ENCODE data around the gene MYL12A.

The MYL12A gene

DNA sequence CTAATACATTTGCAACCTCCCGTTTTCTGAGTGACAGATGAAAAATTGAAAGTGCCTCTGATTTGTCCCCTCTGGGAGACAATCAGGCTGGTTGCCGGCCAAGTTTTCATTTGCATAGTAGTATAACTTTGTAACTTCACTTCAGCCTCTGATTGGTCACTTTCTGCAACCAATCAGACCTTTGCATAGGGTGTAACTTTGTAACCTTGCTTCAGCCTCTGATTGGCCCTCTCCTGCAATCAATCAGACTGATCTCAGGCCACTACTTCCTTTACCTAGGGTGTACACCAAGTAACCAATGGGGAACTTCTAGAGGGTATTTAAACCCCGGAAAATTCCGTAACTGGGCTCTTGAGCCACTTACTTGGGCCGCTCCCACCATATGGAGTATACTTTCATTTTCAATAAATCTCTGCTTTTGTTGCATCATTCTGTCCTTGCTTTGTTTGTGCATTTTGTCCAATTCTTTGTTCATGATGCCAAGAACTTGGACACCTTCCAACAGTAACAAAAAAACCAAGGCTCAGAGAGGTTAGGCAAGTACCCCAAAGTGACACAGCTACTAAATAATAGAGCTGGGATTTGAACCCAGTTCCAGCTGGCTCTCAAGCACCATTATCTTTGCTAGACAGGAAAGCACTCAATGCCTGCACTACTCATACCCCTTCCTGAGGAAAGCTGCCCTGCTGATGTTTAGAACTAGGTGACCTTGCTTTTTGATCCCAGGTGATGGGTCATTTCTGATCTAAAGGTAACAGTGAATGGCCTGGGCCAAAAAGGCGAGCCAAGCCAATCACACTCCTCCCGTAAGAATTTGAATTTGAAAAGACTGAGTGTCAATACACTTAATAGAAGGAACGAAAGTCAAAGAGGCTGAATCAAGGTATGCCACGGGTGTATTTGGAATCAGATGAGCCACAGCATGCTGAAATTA, 16.9 kb upstream of the MYL12A start:
- no peak for DNase-seq (ENCODE audit: extremely low read depth, low read depth)
- TF ChIP-seq, protein P1, sequence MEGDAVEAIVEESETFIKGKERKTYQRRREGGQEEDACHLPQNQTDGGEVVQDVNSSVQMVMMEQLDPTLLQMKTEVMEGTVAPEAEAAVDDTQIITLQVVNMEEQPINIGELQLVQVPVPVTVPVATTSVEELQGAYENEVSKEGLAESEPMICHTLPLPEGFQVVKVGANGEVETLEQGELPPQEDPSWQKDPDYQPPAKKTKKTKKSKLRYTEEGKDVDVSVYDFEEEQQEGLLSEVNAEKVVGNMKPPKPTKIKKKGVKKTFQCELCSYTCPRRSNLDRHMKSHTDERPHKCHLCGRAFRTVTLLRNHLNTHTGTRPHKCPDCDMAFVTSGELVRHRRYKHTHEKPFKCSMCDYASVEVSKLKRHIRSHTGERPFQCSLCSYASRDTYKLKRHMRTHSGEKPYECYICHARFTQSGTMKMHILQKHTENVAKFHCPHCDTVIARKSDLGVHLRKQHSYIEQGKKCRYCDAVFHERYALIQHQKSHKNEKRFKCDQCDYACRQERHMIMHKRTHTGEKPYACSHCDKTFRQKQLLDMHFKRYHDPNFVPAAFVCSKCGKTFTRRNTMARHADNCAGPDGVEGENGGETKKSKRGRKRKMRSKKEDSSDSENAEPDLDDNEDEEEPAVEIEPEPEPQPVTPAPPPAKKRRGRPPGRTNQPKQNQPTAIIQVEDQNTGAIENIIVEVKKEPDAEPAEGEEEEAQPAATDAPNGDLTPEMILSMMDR (IDR thresholded peaks at IDR 0.05; ENCODE audit: low read depth, low read length): no peak

DNA sequence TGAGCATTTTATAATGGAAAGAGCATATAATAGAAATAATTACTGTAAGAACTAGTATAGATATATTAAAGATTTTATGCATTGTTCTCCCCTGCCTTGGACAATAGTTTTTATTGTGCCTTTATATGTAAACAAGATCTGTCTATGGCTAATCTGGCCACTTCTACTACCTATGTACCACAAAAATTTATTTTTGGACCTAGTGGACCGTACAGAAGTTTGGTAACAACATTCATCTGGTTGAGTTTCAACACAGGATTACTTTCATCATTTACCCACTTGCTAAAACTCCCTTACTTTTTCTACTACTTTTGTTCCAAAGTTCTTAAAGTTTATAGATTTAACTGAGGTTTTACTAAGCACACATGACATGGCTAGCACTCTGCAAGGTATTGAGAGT, 14.6 kb upstream of the MYL12A start:
- TF ChIP-seq, protein P1 (IDR thresholded peaks at IDR 0.05; ENCODE audit: low read depth, low read length): no peak
- DNase-seq (ENCODE audit: extremely low read depth, low read depth): no peak

DNA sequence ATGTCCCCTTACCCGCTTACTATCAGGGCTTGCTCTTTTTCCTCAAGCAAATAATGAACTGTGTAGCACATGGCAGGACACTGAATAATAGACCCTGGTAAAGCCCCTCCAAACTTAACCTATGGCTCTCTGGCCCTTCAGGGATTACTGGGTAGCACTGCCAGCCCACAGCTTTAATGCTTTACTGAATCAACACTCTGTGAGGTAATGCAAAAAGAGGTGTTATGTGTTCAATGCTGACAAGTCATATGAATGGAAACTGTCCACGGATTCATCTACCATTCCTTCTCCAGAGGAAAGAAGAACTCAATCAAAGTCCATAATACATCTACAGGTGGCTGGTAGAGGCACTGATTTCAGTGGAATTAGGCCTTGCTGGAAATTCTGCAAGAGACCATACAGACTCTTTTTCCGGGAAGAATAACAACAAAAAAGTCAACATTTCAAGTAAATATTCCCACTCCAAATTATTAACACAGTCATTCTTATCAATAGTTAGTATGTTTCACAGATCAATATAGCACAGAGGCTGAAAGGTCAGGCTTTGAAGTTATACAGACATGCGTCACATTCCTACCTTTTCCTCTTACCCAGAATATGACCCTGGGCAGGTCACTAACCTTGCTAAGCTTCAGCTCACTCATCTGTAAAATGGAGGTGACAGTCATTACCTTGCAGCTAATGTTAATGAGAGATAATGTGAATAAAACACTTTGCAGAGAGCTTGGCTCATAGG, 14.0 kb upstream of the MYL12A start:
- no peak for DNase-seq (ENCODE audit: extremely low read depth, low read depth)
- TF ChIP-seq, protein P1 (IDR thresholded peaks at IDR 0.05; ENCODE audit: low read depth, low read length): no peak

DNA sequence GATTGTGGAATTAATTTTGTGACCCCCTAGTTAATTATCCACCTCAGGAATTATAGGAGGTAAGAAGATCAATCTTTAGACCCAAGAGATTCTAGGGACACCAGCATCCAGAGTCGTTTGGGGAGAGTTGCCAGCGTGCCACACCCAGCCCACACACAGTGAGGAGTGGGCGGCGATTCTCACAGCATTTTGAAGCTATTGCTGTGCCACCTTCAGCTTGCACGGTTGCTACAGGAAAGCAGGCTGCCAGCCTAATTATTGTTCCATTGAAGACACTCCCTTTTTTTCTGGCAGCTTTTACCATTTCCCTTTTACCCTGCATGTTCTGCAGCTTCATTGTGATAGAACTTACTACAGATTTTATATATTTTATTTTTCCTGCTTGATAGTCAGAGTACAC, 13.1 kb upstream of the MYL12A start:
- TF ChIP-seq, protein P1 (IDR thresholded peaks at IDR 0.05; ENCODE audit: low read depth, low read length): no peak
- DNase-seq (ENCODE audit: extremely low read depth, low read depth): no peak

DNA sequence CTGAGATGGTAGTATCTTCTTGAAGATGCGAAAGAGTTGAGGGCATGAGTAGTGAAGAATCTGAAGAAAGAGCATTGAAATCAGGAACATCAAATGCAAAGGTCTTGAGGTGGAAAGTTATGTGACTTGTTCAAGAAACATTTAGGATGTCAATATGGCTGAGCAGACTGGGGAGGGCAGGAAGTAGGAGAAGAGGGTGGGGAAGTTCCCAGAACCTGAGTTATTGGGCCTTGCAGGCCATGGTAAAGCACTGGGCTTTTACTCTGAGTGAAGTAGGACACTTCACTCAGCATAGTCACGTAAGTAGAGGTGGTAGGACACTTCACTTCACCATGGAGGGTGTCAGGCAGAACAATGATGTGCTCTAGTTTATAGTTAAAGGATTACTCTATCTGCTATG, 11.8 kb upstream of the MYL12A start:
- DNase-seq (ENCODE audit: extremely low read depth, low read depth): no peak
- TF ChIP-seq, protein P1 (IDR thresholded peaks at IDR 0.05; ENCODE audit: low read depth, low read length): no peak

DNA sequence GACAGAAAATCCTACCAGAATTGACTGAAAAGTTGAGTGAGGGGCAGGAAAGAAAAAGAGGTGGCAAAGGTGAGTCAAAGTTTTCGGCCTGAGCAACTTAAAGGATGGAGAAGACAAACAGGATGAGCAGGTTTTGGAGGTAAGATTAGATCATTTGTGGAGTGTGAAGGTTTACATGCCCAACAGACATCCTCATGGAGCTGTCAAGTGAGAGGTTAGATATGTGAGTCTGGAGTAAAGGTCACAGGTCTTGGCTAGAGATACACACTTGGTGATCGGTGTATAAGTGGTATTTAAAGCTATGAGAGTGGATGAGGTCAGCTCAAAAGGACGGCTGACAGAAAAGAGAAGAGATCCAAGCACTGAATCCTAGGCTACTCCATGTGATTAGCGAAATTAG, 11.1 kb upstream of the MYL12A start:
- TF ChIP-seq, protein P1 (IDR thresholded peaks at IDR 0.05; ENCODE audit: low read depth, low read length): no peak
- DNase-seq (ENCODE audit: extremely low read depth, low read depth): no peak

DNA sequence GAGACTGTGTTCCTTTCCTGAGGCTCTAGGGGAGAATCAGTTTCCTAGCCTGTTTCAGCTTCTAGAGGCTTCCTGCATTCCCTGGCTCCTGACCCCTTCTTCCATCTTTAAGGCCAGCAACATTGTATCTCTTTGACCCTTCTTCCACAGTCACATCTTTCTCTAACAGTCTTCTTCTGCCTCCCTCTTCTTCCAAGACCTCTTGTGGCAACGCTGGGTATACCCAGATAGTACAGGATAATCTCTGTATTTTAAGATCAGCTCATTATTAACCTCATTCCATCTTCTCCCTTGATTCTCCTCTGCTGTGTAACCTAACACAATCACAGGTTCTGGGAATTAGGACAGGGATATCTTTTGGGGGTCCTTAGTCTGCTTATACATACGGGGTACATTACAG, 8.9 kb upstream of the MYL12A start:
- TF ChIP-seq, protein P1 (IDR thresholded peaks at IDR 0.05; ENCODE audit: low read depth, low read length): no peak; the same call in 1 of the 2 replicates
- DNase-seq (ENCODE audit: extremely low read depth, low read depth): no peak
